GM21528 (cell line): ENCODE data around the gene TAB2.
"Not testable (repeated sequence)": the region's sequence is repeated elsewhere in the genome, so short reads cannot be mapped to it uniquely, and the experiment has no call there.

Source experiments
- ATAC-seq: cut with Tn5 transposase; IDR thresholded peaks from one replicate; pipeline ENCODE4 v1.9.1; 2021; ENCODE audit warnings: mild to moderate bottlenecking, moderate library complexity; ENCODE audit not compliant: unreplicated experiment, low FRiP score

TAB2 gene

DNA sequence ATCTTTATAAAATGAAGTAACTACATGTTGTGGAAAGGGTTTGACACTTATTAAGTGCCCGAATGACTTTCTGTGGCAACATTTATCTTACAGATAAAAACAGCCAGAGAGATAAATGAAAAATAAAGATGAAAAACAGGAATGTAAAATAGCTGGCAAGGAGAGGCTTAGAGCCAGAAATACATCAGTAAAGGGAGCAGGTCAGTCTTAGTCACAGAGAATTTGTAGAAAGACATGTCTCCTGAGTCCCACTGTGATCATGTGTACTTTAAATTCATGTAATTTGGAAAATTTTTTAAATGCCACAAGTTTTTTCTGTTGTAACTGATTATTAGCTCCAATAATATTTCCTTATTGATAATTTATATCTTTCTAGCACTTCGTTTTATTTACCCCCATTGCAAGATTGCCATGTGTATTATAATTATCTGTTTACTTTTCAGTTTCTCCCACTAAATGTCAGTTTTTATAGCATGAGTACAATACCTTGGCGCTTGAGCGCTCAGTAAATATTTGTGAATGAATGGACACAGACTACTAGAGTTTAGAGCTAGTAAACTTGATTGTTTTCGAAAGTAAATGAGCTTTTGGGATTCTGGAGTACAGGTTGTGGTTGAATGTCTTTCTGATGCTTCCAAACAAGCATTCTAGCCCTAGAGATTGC is 15.2 kb downstream of the TAB2 start:
- no peak for ATAC-seq

DNA sequence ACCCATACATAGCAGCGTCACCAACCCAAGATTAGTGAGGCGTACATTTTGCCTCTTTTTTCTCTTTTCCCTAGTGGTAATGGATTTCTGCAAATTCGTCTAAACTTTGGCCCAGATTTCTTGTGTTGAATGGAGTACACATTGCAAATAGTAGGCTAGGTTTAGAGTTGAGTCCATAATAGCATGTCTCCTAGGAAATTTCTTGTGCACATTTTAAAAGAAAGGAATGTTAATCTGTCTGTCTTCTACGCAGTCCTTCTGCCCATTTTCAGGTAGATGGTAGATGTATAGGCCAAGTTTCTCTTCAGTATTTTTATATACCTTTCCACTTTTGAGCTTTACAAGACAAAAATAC is 15.7 kb downstream of the TAB2 start:
- ATAC-seq: no peak

DNA sequence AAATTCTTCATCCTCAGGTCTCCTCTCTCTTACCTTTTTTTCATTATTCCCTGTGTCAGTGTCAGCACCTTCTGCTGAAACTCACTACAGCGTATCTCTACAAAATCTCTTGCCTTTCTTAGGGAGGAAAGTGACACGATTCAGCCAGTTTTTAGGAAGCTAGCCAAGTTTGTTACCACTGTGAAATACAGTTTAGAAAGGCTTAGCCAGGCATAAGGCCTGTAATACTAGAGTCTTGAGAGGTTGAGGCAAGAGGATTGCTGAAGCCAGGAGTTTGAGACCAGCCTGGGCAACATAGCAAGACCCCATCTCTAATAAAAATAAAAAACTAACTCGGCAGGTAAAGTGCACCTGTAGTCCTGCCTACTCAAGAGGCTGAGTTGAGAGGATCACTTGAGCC is 16.7 kb downstream of the TAB2 start:
- ATAC-seq: no peak

DNA sequence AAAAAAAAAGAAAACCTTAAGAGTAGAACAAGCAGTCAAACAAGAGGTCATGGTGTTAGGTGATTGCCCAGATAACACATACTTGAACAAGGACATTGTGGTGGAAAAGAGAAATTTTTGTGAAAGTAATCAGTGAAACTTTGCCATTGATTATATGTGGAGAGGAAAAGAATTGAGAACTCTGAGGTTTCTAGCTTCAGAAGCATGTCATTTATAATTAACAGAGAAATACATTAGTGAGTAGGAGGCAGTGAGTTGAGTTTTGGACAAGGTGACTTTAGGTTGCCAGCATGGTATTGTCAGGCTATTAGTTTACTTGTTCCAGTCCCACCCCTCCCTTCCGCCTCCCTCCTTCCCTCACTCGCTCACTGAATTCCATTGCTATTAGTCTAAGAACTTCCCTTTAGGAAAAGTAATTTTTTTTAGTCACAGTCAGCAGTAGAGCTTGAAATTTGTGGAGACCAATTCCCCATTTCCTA is 17.2 kb downstream of the TAB2 start:
- ATAC-seq: no peak

DNA sequence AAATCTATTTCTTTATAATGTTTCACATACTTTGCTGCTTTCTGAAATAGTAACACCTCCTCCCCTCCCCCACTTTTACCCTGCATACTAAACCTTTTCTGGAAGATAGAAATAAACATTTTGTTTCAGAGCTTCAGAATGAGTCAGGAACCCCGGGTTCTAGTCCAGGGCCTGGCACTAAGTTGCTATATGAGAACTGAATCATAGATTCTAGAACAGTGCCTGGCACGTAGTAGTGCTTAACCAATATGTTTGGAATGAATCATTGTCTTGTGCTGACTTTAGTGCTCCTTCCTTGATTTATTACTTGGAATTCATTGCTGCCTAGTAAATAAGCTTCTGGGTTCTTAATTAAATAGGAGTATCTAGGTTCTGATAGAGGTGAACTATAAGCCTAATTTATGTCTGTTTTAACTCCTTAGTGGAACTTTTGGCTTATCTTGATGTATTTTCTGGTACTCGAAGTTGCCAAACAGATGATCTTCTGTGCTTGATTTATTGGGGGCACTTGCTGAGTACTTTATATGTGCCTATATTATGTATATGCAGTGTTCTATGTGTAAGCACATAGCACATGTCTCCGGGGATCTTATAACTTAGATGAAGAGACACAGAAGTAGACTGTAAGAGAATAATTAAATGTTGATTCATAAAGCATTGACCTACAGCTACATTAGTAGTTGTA is 18.6 kb downstream of the TAB2 start:
- ATAC-seq: no peak

DNA sequence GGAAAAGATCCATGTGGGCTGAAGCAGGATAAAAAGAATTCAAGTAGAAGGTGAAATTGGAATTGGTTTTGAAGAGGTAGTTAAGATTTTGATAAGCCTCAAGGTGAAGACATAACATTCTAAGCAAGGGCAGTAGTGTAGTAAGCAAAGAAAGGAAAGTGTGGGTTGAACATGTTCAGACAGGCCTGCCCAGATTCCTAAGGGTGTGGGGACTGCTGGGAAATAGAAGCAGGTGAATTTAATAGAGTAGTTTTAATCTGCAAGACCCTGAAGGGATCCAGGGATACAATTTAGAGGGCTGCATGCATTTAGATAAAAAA is 19.1 kb downstream of the TAB2 start:
- no peak for ATAC-seq

DNA sequence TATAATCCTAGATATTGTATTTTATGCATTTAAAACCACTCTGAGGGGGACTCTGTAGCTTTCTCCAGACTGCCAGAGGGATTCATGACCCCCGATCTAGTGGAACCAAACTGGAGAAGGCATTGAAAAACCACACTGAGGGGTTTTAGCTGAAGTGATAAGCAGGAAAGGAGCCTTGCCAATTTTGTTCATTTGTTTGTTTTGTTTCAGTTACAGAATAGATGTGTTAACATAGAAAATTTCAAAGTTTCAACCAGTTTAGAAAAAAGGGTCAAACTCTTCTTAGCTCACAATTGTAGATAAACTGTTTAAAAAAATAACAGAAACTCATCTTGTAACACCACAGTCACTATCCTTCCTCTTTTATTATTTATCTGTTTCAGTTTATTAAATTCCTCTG is 19.8 kb downstream of the TAB2 start:
- no peak for ATAC-seq

DNA sequence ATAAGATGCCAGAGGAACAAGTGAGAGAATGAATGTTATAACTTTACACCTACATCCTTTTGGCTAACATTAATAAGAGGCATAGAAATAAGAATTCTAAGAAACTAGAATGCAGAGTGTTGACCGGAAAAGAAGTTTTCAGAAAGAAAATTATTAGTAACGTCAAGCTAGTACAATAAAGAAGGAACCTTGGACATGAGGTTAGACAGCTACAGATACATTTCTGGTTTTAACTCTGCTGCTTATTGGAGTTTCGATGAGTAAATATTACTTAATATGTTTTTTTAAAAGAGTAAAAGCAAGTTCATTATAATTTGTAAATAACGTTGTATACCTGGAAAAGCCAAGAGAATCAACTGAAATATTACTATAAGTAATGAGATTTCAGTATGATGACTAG is 22.7 kb downstream of the TAB2 start:
- no peak for ATAC-seq

DNA sequence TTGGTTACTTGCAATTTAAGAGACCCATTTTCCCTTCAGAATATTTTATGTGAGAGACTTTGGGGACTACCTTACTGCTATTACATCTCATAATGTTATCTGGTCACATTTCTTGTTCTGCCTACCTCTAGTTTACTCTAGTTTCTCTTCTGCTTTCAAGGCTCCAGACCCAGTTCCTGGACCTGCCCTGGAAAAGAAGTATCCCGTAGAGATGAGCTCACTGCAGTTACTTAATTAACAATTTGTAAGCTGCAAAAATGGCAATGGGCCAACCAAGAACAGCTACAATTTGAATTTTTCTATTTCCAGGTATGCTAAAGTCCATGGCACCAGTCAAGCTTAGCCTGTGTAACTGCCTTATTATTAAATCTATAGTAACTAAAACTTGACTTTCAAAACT is 25.0 kb downstream of the TAB2 start:
- peak; percentile 66 for ATAC-seq

DNA sequence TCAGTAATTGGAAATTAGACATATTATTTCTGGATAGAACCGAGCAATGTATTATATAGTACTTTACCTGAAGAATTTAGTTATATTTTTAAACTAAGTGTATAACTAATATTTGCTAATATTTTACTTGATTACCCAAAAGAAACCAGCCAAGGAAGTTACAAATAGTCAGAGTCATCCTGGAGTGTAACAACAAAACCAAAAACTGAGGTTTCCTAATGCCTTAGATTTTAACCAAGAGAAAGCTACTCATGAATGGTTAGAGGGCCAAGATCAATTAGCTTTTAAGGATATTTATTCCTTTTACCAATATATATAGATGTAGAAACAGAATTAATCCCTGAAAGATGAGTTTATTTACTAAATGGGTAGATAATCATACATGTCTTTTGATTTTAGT is 26.0 kb downstream of the TAB2 start:
- no peak for ATAC-seq

DNA sequence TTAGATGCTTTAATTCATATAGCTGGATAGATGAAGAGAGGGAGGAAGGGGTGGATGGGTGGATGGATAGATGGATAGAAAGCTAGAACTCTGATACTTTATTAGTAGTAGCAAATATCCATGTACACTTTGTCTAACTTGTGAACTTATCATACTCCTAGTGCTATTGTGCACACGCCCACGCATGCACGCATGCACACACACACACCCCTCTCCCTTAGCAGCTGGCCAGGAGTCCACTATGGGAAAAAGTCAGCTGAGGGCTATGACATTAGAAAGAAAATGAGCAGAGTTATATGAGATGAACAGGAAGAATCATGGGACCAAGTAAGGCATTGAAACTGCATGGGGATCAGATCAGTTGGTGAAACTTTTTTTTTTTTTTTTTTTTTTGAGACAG is 28.6 kb downstream of the TAB2 start:
- no peak for ATAC-seq

DNA sequence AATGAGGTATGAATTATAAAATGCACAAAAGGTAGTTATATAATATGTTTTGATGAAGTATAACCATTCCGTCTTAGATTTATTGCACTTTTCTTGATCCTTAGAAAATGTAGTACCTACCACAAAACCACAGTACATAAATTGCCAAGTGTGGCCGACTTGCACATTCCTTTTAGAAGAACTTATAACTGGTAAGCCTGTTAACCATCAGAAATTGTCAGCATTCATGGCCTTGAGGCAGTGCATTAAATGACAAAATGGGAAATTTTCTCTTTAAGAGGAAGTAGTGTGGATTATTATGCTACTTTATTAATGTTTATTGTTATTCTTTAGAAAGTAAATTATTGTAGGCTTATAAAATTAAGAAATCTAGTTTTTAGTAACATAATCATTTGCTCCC is 29.6 kb downstream of the TAB2 start:
- ATAC-seq: no peak

DNA sequence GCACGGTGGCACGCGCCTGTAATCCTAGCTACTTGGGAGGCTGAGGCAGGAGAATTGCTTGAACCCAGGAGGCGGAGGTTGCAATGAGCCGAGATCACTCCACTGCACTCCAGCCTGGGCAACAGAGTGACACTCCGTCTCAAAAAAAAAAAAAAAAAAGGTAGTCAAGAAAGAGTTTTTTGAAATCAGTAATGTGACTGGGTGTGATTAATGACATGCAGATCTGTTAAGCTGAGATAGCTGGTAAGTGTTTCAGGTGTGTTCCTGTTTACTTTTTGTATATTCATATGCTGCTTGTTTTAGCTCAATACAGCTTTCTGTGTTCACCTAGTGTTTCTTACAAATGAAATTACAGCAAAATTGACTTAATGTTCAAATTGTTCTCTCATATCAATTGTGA is 31.8 kb downstream of the TAB2 start:
- not testable (repeated sequence) for ATAC-seq

DNA sequence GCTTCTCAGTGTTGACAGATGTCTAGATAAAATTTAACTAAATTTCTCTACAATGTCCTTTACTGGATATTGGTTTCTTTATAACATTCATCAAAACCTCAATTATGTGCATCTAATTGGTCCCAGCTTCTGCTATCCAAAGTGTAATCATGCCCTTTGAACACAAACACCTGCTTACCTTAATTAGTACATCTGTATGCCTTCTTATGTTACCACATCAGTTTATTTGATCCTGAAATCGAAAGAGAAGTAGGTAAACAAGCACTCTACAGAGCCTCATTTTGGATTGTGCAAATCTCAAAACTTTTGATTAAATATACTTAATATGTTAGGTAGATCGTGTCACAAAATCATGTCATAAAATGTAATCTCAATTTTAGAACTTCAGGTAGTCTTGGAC is 36.5 kb downstream of the TAB2 start:
- no peak for ATAC-seq

DNA sequence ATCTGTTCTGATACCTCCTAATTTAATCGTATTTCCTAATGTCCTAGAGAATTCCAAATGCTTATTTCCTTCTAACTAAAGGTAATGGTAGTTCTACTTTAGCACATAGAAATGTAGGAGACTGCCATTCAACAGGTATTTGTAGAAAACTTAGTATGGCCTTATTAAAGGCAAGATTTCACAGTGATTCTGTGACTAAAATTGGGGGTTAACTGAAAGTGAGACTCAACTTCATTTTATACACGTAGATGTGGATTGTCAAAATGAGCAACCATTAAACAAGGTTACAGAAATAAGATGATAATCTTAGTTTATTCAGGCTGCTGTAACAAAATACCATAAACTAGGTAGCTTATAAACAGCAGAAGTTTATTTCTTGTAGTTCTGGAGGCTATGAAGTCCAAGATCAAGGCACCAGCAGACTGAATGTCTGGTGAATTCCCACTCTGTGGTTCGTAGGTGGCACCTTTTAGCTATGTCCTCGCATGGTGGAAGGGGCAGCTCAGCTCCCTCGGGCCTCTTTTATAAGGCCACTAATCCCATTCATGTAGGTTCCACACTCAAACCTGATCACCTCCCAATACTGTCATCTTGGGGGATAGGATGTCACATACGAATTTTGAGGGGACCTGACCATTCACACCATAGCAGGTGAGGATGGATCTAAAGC is 38.7 kb downstream of the TAB2 start:
- no peak for ATAC-seq

DNA sequence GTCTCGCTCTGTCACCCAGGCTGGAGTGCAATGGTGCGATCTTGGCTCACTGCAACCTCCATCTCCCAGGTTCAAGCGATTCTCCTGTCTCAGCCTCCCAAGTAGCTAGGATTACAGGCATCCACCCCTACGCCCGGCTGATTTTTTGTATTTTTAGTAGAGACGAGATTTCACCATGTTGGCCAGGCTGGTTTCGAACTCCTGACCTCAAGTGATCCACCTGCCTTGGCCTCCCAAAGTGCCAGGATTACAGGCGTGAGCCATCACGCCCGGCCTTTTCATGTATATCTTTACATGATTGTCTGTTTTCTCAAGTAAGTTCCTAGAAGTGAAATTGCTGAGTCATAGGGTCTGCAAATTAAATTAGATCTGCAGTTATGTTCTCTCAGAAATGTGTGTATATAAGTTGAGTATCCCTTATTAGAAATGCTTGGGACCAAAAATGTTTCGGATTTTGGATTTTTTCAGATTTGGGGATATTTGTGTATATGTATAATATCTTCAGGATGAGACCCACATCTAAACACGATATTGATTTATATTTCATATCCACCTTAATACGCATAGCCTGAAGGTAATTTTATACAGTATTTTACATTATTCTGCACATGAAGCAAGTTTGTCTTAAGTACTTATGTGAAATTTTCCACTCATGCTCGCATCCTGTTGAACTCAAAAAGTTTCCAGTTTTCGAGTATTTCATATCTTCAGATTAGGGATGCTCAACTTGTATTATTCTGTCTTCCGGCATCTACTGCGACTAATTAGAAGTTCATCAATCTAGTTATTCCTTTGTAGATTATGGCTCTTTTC is 40.4 kb downstream of the TAB2 start:
- ATAC-seq: no peak

DNA sequence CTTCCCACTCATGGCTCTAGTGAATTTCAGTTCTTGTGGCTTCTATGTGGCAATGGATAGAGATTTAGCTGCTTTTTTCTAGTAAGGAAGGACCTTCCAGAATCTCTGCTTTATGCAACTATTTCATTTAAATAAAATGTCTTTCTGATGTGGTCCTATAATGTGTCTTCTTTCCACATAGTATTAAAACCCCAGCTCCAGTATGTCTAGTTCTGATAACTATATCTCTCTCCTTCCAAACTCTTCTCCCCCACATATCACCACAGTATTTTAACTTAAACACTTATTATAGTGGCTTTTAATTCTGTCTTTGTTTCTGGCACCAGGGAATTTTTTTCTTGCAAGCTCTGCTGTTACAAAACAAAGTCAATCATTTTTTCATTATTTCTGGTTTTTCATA is 41.9 kb downstream of the TAB2 start:
- ATAC-seq: no peak

DNA sequence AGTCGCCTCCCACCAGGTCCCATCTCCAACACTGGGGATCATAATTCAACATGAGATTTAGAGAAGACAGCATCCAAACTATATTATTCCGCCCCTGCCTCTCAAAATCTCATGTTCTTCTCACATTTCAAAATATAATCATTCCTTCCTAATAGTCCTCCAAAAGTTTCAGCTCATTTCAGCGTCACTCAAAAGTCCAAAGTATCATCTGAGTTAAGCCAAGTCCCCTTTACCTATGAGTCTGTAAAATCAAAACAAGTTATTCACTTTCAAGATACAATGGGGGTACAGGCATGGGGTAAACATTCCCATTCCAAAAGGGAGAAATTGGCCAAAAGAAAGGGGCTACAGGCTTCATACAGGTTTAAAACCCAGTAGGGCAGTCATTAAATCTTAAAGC is 43.0 kb downstream of the TAB2 start:
- ATAC-seq: no peak

DNA sequence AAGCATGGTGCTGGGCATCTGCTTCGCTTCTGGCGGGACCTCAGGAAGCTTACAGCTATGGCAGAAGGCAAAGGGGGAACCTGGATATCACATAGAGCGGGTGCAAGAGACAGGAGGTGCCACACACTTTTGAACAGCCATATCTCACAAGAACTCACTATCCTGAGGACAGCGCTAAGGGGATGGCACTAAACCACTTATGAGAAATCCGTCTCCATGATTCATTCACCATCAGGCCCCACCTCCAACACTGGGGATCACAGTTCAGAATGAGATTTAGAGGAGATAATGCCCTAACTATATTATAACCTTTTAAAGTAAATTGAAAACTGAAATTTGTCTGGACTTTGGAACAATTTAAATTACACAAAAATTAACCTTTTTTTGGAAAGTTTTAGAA is 44.8 kb downstream of the TAB2 start:
- ATAC-seq: no peak

DNA sequence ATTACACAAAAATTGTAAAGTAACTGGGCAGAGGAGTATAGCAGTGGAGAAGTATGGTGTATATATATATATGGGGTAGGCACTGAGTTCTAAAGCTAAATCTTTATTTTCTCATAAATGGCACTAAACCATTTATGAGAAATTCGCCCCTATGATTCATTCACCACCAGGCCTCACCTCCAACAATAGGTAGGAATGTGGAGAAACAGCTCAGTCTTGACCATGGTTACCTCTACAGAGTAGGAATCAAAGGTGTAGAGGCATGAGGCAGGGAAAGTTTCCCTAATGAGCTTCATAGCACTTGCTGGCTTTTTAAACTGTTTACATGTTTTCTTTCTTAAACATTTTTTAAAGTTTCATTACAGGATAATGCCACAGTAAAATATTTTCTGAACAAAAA is 45.6 kb downstream of the TAB2 start:
- ATAC-seq: no peak

DNA sequence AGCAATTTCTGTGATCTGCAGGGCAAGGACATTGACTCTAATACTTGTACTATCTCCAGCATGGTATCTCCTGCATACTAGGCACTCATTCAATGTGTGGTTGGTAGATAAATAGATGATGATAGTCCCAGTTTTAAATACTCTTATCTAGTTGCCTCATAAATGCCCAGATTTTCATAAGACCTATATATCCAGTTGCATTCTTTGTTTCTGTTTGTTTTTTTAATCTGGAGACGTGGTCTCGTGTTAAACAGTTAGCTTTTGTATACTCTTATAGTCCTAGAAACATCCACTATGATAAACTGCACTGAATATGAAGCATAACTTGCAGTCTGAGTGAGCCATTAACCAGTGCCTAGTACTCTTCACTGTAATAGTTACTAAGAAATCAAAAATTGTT is 47.0 kb downstream of the TAB2 start:
- ATAC-seq: no peak
